ENCODE measurements around the gene DCAF12.

Gene DCAF12

GRCh38 chr9:34158362-34158869, 31.9 kb upstream of the DCAF12 start:
- DNase-seq (ENCODE audit: low read depth), result peak; percentile 100
- H3K4me3 ChIP-seq (ENCODE audit: low read length), result no peak overlapping the region
- TF ChIP-seq CTCF (IDR thresholded peaks at IDR 0.05; ENCODE audit: insufficient read depth, low read depth, low read length, missing control alignments), result no peak

GRCh38 chr9:34157898-34158297, 31.4 kb upstream of the DCAF12 start:
- no peak overlapping the region for H3K4me3 ChIP-seq (ENCODE audit: low read length)
- DNase-seq (ENCODE audit: low read depth), result no peak
- no peak for TF ChIP-seq CTCF (IDR thresholded peaks at IDR 0.05; ENCODE audit: insufficient read depth, low read depth, low read length, missing control alignments)

DNA sequence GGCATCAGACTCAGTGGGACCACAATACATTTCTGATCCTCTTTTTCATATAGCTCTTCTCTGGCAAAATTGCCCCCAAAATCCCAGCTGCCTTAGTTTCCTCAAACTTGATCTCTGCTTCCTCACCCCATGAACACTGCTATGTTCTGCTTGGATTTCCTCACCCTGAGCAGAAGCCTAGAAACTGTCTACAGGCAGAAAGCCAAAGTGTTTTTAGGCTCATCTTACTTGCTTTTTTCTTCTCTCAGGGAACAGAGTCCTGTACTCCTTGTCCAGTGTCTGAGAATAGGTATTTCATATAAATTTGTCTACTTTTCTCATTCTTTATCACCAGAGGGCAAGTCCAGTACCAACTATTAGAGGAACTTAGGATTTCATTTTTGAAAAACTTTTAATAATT, 30.8 kb upstream of the DCAF12 start:
- DNase-seq (ENCODE audit: low read depth), result no peak
- no peak overlapping the region for H3K4me3 ChIP-seq (ENCODE audit: low read length)
- no peak for TF ChIP-seq CTCF (IDR thresholded peaks at IDR 0.05; ENCODE audit: insufficient read depth, low read depth, low read length, missing control alignments)

- H3K4me3 ChIP-seq (ENCODE audit: low read length), result no peak overlapping the region
- no peak for TF ChIP-seq CTCF (IDR thresholded peaks at IDR 0.05; ENCODE audit: insufficient read depth, low read depth, low read length, missing control alignments)
- DNase-seq (ENCODE audit: low read depth), result no peak
These were observed 27.6 kb upstream of the DCAF12 start for GRCh38 chr9:34154057-34154456.

DNA sequence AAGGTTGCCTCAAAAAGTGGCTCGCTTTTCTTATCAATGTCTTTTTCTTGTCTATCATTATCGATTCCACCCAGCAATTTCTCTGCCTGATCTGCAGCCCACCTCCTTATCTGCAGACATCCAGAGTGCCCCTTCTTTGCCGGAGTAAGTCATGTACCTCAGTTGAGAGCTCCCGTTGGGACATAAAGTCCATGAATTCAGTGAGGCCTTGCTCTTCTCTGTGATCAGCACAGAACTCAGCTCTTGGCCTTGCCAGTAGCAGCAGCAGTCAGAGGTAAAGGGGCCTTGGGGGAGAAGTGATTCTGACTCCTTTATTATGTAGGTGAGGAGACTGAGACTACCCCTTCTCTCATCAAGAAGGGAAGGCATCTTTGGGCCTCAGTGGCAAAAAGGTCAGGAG, 24.9 kb upstream of the DCAF12 start:
- TF ChIP-seq CTCF (IDR thresholded peaks at IDR 0.05; ENCODE audit: insufficient read depth, low read depth, low read length, missing control alignments), result no peak
- no peak overlapping the region for H3K4me3 ChIP-seq (ENCODE audit: low read length)

GRCh38 chr9:34145165-34145564, 18.7 kb upstream of the DCAF12 start:
- H3K4me3 ChIP-seq (ENCODE audit: low read length), result no peak overlapping the region
- no peak for TF ChIP-seq CTCF (IDR thresholded peaks at IDR 0.05; ENCODE audit: insufficient read depth, low read depth, low read length, missing control alignments)
- DNase-seq (ENCODE audit: low read depth), result no peak

More for the DNA sequence above, 24.9 kb upstream of the DCAF12 start:
- DNase-seq (ENCODE audit: low read depth), result no peak

DNA sequence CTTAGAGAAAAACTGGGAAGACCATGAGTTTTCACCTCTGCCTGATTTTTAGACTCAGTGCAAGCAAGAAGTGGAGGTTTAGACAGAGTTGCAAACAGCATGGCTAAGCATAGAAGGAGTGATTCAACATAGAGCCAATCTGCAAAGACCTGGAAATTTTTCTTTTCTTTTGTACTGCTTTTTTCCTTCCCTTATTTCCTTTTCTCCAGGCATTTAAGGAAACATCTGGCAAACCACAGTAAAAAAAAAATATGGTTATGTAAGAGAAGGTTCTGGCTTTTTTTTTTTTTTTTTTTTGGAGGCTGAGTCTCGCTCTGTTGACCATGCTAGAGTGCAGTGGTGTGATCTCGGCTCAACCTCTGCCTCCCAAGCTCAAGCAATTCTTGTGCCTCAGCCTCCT, 16.6 kb upstream of the DCAF12 start:
- H3K4me3 ChIP-seq (ENCODE audit: low read length), result no peak overlapping the region
- no peak for TF ChIP-seq CTCF (IDR thresholded peaks at IDR 0.05; ENCODE audit: insufficient read depth, low read depth, low read length, missing control alignments)
- no peak for DNase-seq (ENCODE audit: low read depth)

Data from epithelial cell of esophagus (primary cell).